Measurements from ENCODE around the gene WFDC12.

DNA sequence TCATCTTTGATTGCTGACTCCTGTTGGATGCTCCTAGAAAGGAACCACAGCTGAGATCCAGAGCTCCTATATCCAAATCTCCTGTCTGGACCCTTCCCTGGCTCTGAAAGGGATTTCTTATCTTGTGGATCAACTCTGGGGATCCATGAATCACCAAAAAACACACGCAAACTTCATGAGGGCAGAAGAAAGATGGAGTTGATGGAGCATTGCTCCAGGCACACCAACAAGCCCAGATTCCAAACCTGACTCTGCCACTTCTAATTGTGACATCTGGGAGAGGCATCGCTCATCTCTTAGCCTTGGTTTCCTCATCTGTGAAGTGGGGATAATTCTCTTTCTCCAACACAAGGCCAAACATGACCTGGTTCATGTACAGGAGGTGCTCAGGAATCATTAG, 30.1 kb downstream of the WFDC12 start:
- TF ChIP-seq, protein P1, sequence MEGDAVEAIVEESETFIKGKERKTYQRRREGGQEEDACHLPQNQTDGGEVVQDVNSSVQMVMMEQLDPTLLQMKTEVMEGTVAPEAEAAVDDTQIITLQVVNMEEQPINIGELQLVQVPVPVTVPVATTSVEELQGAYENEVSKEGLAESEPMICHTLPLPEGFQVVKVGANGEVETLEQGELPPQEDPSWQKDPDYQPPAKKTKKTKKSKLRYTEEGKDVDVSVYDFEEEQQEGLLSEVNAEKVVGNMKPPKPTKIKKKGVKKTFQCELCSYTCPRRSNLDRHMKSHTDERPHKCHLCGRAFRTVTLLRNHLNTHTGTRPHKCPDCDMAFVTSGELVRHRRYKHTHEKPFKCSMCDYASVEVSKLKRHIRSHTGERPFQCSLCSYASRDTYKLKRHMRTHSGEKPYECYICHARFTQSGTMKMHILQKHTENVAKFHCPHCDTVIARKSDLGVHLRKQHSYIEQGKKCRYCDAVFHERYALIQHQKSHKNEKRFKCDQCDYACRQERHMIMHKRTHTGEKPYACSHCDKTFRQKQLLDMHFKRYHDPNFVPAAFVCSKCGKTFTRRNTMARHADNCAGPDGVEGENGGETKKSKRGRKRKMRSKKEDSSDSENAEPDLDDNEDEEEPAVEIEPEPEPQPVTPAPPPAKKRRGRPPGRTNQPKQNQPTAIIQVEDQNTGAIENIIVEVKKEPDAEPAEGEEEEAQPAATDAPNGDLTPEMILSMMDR (IDR thresholded peaks at IDR 0.05 in 8 of 11, conservative IDR thresholded peaks at IDR 0.05 in 3 of 11), result no peak
- TF ChIP-seq POLR2A (IDR thresholded peaks at IDR 0.05) (no peak), POLR2AphosphoS5 (IDR thresholded peaks at IDR 0.05) (no peak)

Measured in spleen (tissue), 7 donors.